NCI-H524 treated with DMSO at 0.1 percent for 48 hours (cell line): Measurements from ENCODE around the gene HOXA7.
A peak's percentile ranks its signal among the peaks of the same experiment; 100 is the strongest.

Source experiments
- DNase-seq: peaks from one replicate; lab custom pipeline; 2025; lab: John Stamatoyannopoulos, UW

Gene HOXA7

GRCh38 chr7:27182285-27182841 is 25.9 kb upstream of the HOXA7 start:
- no peak for DNase-seq

GRCh38 chr7:27181795-27182275 is 25.4 kb upstream of the HOXA7 start:
- DNase-seq, result no peak

- DNase-seq, result no peak
Observed at GRCh38 chr7:27180431-27181420, 24.3 kb upstream of the HOXA7 start.

GRCh38 chr7:27179503-27180430 is 23.3 kb upstream of the HOXA7 start:
- DNase-seq, result no peak

GRCh38 chr7:27179030-27179429 is 22.6 kb upstream of the HOXA7 start:
- DNase-seq, result no peak

- DNase-seq, result no peak
Observed at GRCh38 chr7:27178366-27178765, 21.9 kb upstream of the HOXA7 start.

- DNase-seq, result no peak
Observed at GRCh38 chr7:27177795-27178320, 21.4 kb upstream of the HOXA7 start.

GRCh38 chr7:27176962-27177794 is 20.7 kb upstream of the HOXA7 start:
- DNase-seq, result no peak

GRCh38 chr7:27176524-27176845 is 20.0 kb upstream of the HOXA7 start:
- no peak for DNase-seq

GRCh38 chr7:27175626-27176523 is 19.4 kb upstream of the HOXA7 start:
- no peak for DNase-seq

GRCh38 chr7:27174874-27175625 is 18.6 kb upstream of the HOXA7 start:
- DNase-seq, result no peak

- DNase-seq, result no peak
Observed at GRCh38 chr7:27173956-27174873, 17.7 kb upstream of the HOXA7 start, which contains the start of gene HOXA10. Gene HOXA10 (minus strand): TSS chr7:27174320. CDS start chr7:27174306, 14 bp downstream.

GRCh38 chr7:27173511-27173955 is 17.1 kb upstream of the HOXA7 start:
- no peak for DNase-seq

- no peak for DNase-seq
Observed at GRCh38 chr7:27172823-27173510, 16.5 kb upstream of the HOXA7 start.

GRCh38 chr7:27172315-27172774 is 15.9 kb upstream of the HOXA7 start:
- DNase-seq, result peak; percentile 43

- DNase-seq, result no peak
Observed at GRCh38 chr7:27171637-27172314, 15.3 kb upstream of the HOXA7 start.

GRCh38 chr7:27171325-27171636 is 14.8 kb upstream of the HOXA7 start:
- no peak for DNase-seq
